Panc1 (cell line): ENCODE results near the gene CLPTM1L. TPM values are rescaled to one million over a fixed set of nuclear protein-coding genes. Genes with fewer than 3 reads are reported as not detected.

Source experiments
- ATAC-seq: fragments of 200-7000 bp; cut with Tn5 transposase; 2 replicates; pipeline ENCODE4 v1.9.1; 2020; ENCODE audit warnings: mild to moderate bottlenecking, moderate library complexity
- BruUV-seq: library from RNA; stranded (reverse); fragments of 400-500 nt; replicated peaks from 2 replicates; lab custom pipeline; 2021; lab: Mats Ljungman, UMichigan
- CTCF ChIA-PET: fragments of 300-600 bp; sonication (Branson Sonifier 250); formaldehyde crosslinking; loops from one replicate; lab custom pipeline; 2022; ENCODE audit warnings: antibody characterized with exemption; lab: Charles Lee
- POLR2A ChIA-PET: fragments of 300-600 bp; sonication (Branson Sonifier 250); formaldehyde crosslinking; loops from one replicate; lab custom pipeline; 2022; ENCODE audit warnings: antibody characterized with exemption; lab: Charles Lee
- DNase-seq: peaks from one replicate; pipeline ENCODE4 v3.0.0-alpha.2; 2010; ENCODE audit warnings: low read depth, low spot score
- H3K27ac ChIP-seq: 2 replicates; pipeline ENCODE4 v1.5.1; 2011; ENCODE audit warnings: mild to moderate bottlenecking, low read length, inconsistent platforms
- H3K27me3 ChIP-seq: fragments of 200-500 bp; sonication (Bioruptor generic); 2 replicates; pipeline ENCODE4 v1.6.0; 2014; ENCODE audit warnings: low read length, inconsistent platforms; ENCODE audit not compliant: control insufficient read depth, insufficient read depth
- H3K36me3 ChIP-seq: fragments of 200-500 bp; sonication (Bioruptor generic); 2 replicates; pipeline ENCODE4 v1.5.1; 2014; ENCODE audit warnings: inconsistent platforms, mild to moderate bottlenecking, low read length, moderate library complexity; ENCODE audit not compliant: control insufficient read depth, insufficient read depth
- H3K4me1 ChIP-seq: 2 replicates; pipeline ENCODE4 v1.5.1; 2011; ENCODE audit warnings: inconsistent platforms, mild to moderate bottlenecking, low read length, moderate library complexity; ENCODE audit not compliant: control insufficient read depth, insufficient read depth
- H3K4me3 ChIP-seq, 2 experiments: 2 replicates each; pipeline ENCODE4 v1.5.1; 2011 to 2012; ENCODE audit warnings: low read depth in 2 of 2, low read length in 2 of 2, mild to moderate bottlenecking in 2 of 2, inconsistent platforms in 1 of 2, moderate library complexity in 1 of 2
- H3K9me3 ChIP-seq: fragments of 200-500 bp; sonication (Bioruptor generic); 2 replicates; pipeline ENCODE4 v1.5.1; 2014; ENCODE audit warnings: low read depth, mild to moderate bottlenecking, inconsistent platforms, low read length, moderate library complexity; ENCODE audit not compliant: control insufficient read depth, insufficient read depth
- POLR2AphosphoS5 ChIP-seq: IDR thresholded peaks from 2 replicates; pipeline ENCODE4 v1.6.1; 2012; ENCODE audit warnings: mild to moderate bottlenecking, low read depth, low read length, moderate library complexity
- SIN3A ChIP-seq: IDR thresholded peaks from 2 replicates; pipeline ENCODE4 v1.6.1; 2012; ENCODE audit warnings: low read depth, mild to moderate bottlenecking, low read length, moderate library complexity, borderline replicate concordance; ENCODE audit not compliant: insufficient read depth
- TCF7L2 ChIP-seq: IDR thresholded peaks from 2 replicates; pipeline ENCODE4 v1.6.1; 2011; ENCODE audit warnings: mild to moderate bottlenecking, low read depth, low read length, inconsistent platforms
- in situ Hi-C: cut with HindIII; loops from 2 replicates; pipeline ENCODE4 v1.10.0; 2016; ENCODE audit warnings: low sequenced_read_pairs, low pct_unique_long_range_greater_than_20kb
- intact Hi-C: fragments of 100-400 bp; cut with micrococcal nuclease; formaldehyde crosslinking; loops from one replicate; pipeline ENCODE4 v1.10.0; 2022; ENCODE audit not compliant: unreplicated experiment
- total RNA-seq: library from RNA; stranded (reverse); gene quantifications from one replicate; pipeline ENCODE4 v1.2.1, GENCODE V29; 2021; ENCODE audit not compliant: unreplicated experiment
- TF ChIP-seq, protein P1 (sequence below): fragments of 450-650 bp; IDR thresholded peaks from 2 replicates; pipeline ENCODE4 v1.5.1; 2017; ENCODE audit warnings: mild to moderate bottlenecking
- TF ChIP-seq, protein P2 (sequence below), 2 experiments: IDR thresholded peaks; 2 replicates each; pipeline ENCODE4 v1.6.1; 2011 to 2012; ENCODE audit warnings: low read depth in 2 of 2, control low read depth in 1 of 2, low read length in 1 of 2, mild to moderate bottlenecking in 1 of 2, moderate library complexity in 1 of 2; ENCODE audit not compliant: insufficient read depth in 1 of 2

CLPTM1L gene
- total RNA-seq, 1 experiment from 2014 or later = 188 TPM

DNA sequence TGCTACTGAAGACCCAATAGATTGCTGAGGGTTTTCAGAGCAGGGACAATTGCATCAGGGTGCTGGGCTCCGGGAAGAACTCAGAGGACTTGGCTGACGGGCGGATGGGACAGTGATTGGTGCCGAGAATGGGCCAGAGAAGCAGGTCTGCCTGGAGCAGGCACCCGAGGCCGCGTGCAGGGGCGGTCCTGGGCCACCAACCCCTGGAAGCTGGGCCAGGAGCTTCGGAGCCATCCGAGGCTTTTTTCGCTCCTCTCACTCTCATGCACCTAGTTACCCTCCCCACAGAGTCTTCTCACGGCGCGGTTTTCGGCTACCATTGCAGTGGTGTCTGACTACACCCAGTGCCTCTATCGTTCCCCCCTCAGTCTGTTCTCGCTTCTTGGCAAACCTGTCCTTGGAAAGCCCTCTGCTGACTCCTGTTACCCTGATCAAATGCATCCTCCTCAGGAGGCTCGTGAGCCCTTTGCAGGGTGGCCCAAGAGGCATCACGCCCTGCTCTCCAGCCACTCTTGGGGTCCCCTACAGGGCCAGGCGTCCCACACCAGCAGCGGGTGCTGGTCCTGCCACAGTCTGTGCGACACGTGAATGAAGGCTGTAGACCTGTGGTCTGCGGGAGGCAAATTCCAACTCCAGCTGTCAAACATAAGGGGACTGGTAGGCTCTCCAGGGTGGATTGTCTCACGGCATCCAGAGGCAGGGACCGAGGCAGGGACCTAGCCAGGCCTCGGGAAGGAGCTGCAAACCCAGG is 1.2 kb upstream of the CLPTM1L start:
- H3K36me3 ChIP-seq = peaks cover 15% of the 10 kb centered on the region
- POLR2A ChIA-PET = interaction anchor here (0.7 kb wide), 1 partner anchor 457 kb away, joined by 3 read pairs; no protein-coding TSS in a partner anchor
- intact Hi-C loops (no loop called here), in situ Hi-C loops (no loop called here)
- peaks cover 16% of the 10 kb centered on the region for H3K4me1 ChIP-seq
- DNase-seq (no peak), ATAC-seq (no peak)
- peak overlapping the region; percentile 93 for H3K27ac ChIP-seq
- CTCF ChIA-PET = no interaction called here
- no peaks in the 10 kb centered on the region for H3K27me3 ChIP-seq
- TF ChIP-seq POLR2AphosphoS5 (no peak), TCF7L2 (no peak), SIN3A (no peak)
- TF ChIP-seq, protein P1, sequence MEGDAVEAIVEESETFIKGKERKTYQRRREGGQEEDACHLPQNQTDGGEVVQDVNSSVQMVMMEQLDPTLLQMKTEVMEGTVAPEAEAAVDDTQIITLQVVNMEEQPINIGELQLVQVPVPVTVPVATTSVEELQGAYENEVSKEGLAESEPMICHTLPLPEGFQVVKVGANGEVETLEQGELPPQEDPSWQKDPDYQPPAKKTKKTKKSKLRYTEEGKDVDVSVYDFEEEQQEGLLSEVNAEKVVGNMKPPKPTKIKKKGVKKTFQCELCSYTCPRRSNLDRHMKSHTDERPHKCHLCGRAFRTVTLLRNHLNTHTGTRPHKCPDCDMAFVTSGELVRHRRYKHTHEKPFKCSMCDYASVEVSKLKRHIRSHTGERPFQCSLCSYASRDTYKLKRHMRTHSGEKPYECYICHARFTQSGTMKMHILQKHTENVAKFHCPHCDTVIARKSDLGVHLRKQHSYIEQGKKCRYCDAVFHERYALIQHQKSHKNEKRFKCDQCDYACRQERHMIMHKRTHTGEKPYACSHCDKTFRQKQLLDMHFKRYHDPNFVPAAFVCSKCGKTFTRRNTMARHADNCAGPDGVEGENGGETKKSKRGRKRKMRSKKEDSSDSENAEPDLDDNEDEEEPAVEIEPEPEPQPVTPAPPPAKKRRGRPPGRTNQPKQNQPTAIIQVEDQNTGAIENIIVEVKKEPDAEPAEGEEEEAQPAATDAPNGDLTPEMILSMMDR = no peak
- TF ChIP-seq, protein P2, sequence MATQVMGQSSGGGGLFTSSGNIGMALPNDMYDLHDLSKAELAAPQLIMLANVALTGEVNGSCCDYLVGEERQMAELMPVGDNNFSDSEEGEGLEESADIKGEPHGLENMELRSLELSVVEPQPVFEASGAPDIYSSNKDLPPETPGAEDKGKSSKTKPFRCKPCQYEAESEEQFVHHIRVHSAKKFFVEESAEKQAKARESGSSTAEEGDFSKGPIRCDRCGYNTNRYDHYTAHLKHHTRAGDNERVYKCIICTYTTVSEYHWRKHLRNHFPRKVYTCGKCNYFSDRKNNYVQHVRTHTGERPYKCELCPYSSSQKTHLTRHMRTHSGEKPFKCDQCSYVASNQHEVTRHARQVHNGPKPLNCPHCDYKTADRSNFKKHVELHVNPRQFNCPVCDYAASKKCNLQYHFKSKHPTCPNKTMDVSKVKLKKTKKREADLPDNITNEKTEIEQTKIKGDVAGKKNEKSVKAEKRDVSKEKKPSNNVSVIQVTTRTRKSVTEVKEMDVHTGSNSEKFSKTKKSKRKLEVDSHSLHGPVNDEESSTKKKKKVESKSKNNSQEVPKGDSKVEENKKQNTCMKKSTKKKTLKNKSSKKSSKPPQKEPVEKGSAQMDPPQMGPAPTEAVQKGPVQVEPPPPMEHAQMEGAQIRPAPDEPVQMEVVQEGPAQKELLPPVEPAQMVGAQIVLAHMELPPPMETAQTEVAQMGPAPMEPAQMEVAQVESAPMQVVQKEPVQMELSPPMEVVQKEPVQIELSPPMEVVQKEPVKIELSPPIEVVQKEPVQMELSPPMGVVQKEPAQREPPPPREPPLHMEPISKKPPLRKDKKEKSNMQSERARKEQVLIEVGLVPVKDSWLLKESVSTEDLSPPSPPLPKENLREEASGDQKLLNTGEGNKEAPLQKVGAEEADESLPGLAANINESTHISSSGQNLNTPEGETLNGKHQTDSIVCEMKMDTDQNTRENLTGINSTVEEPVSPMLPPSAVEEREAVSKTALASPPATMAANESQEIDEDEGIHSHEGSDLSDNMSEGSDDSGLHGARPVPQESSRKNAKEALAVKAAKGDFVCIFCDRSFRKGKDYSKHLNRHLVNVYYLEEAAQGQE (IDR thresholded peaks at IDR 0.05; ENCODE audit: insufficient read depth in 1 of 2, low read depth in 2 of 2, low read length in 1 of 2) = no peak
- H3K4me3 ChIP-seq = peak overlapping the region; percentile 90 to 98
- BruUV-seq = no TSS peak
- H3K9me3 ChIP-seq = no peaks in the 10 kb centered on the region

DNA sequence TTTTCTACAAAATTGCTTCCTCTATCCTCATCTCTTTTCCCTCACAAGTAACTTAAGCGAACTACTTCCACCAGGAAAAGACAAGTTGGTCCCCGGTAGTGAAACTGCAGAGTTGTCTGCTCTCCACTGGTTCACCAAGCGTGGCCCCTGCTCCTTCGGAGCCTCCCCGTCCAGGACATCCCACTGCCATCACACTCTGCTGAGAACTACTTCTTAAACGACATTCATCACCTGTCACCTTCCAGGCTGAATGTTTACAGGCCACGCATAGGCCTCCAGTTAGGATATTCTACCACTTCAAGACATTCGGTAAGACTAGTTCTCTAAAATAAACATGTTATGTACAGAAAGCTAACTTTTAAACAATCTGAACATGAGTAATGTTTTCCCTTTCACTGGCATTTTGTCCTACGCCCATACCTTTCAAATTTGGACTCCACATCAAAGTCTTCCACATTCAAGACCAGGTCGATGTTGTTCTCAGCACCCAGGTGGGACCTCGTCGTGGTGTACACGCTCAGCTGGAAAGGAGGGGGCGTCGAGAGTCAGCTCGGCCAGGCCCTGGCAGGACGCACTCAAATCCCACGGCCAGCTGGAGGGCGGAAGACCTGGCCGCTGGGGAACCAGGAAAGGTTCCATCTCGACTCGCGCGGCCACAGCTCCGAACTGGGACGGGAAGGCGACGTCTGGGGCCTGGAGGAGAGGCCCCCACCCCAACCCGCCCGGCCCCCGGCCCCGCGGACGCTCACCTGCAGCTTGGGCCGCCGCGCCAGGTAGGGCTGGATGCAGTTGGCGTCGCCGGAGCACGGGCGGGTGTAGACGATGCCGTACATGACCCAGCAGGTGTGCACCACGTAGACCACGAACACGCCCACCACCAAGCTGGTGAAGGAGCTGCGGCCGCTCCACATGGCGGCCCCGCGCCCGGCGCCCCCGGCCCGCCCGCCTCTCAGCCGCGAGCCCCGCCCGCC is 683 bp downstream of the CLPTM1L start:
- Histone ChIP-seq H3K27me3 (no peaks in the 10 kb centered on the region), H3K27ac (peak overlapping the region; percentile 94), H3K4me3 (peak overlapping the region; percentile 96 to 98), H3K36me3 (peaks cover 23% of the 10 kb centered on the region), H3K9me3 (no peaks in the 10 kb centered on the region), H3K4me1 (peaks cover 16% of the 10 kb centered on the region)
- POLR2A ChIA-PET = interaction anchor here (0.6 kb wide), 1 partner anchor 16 kb away, joined by 5 read pairs; no protein-coding TSS in a partner anchor
- CTCF ChIA-PET = no interaction called here
- intact Hi-C loops (no loop called here), in situ Hi-C loops (no loop called here)
- BruUV-seq = TSS peak; percentile 82
- TF ChIP-seq, protein P1 = no peak
- no peak for TF ChIP-seq POLR2AphosphoS5
- TF ChIP-seq, protein P2 (IDR thresholded peaks at IDR 0.05; ENCODE audit: insufficient read depth in 1 of 2, low read depth in 2 of 2, low read length in 1 of 2) = no peak
- TF ChIP-seq SIN3A = no peak
- no peak for TF ChIP-seq TCF7L2
- DNase-seq (no peak), ATAC-seq (peak; percentile 49)
